RPMI8226 (cell line): ENCODE measurements around the gene RAB11FIP4.

Source experiments
- DNase-seq: peaks from one replicate; pipeline ENCODE4 v3.0.0-alpha.2; 2015

Gene RAB11FIP4

GRCh38 chr17:31388351-31388750 lies 3.1 kb upstream of the RAB11FIP4 start:
- no peak for DNase-seq

- peak; percentile 54 for DNase-seq
These were observed 2.5 kb upstream of the RAB11FIP4 start for GRCh38 chr17:31388770-31389656.

DNA sequence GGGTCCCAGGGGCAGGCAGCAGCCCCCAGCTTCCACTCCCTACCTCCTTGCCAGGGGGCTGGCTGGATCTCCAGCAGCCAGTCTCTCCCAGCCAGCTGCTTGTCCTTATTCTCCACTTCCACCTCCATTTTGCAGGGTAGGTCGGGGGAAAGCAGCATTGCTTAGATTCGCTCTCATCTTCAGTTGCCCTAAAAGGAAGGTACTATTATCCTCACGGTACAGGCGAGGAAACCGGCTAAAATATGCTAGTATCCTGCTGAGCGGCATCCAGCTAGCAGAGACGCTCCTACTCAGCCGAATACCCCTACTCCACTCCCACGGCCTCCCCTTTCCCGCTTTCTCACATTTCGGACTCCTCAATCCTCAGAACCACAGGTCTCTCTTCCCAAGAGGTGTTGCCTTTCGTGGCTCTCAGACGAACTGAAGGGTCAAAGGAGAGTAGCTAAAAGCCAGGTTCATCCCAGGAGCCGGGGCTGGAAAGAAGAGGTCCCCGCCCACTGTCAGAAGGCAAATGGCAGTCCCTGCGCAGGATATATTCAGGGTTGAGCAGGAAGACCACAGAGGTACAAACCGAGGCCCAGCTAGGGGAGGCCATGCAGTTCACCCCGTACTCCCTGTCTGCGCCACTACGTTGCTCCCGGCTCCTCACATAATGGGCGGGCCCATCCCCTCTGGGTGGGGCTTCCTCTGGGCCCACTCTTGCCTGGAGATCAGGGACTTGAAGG lies 1.7 kb upstream of the RAB11FIP4 start:
- DNase-seq = no peak

DNA sequence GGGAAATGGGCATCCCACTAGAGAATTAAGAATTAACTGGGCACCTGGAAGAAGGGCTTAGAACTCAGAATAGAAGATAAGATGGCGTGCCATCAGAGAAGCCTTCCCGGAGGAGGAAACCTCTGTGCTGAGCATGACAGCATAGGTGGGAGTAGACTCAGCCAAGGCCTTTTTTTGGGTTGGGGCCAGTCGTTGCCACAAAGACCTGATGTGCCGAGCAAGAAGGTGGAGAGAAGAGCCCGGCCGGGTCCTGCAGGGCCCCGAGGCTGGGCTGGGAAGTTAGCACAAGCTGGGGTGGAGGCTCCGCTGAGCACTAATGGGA lies 1.1 kb upstream of the RAB11FIP4 start:
- DNase-seq = no peak

DNA sequence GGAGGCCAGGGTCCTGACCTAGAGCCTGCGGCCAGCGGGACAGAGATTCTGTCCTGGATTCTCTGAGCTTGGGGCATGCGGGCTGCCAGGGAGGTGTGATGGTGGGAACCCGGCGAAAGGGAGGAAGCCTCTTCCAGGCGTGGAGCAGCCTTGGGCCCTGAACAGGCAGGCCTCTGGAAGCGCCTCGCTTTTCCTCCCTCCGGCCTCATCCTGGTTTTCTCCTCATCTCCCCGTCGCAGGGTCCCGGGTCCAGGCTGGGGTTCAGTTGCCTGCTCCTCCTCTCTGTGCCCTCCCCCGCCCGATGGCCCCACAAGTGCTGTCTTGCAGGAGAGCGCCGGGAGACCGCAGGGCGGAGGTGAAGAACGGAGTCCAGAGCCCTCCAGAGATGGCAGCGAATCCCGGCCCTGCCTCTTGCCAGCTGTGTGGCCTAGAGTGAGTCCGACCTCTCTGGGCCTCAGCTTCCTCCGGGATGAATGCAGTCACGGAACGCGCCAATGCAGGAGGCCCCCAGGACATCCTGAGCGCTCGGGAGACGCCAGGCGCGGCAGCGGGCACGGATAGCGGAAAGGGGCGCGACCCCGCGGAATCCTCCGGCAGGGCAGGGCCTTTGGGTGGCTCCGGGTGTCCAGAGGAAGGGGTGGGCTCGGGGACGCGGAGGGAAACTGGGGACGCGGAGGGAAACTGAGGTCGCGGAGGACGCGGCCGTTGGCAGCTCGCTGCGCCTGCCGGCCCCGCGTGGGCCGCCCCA lies 553 bp upstream of the RAB11FIP4 start:
- no peak for DNase-seq

DNA sequence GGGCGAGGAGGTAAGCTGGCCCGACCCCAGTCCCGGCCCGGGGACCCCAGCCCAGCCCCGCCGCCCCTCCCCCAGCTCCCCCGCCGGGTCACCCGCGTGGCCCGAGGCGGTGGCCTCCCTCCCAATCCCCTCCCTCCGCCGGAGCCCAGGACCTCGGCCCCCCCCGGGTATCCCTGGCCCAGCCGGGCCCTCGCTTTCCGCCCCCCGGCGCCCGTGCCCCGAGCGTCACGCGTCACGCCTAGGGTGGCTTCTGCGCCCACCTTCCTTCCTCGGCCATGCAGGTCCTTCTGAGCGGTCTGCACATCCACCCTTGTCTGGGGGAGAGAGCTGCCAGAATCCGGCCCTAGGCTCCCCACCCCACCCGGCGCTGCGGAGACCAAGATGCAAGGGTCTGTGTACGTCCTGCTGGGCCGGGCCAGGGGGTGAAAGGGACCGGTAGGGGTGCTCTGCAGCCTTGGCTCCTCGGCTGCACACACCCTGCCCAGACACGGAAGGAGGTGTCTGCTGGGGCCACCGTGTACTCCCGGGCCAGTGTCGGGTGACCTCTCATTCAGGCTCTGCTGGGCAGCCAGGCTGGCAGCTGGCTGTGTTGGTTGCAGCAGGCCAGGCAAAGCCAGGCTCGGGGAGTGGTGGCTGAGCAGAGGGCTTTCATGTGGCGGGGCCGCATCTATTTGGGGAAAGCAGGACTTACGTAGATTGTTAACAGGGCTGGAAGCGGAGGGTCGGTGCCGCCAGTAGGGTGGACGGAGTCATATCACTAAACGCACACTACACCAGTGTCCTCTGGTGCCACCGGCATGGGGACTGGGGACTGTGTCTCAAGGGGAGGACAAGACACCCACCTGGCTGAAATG lies 754 bp downstream of the RAB11FIP4 start:
- DNase-seq = no peak

GRCh38 chr17:31392856-31393748 lies 1.6 kb downstream of the RAB11FIP4 start:
- DNase-seq = no peak

- no peak for DNase-seq
These were observed 2.3 kb downstream of the RAB11FIP4 start for GRCh38 chr17:31393749-31394146.

- DNase-seq = peak; percentile 74
These were observed 3.1 kb downstream of the RAB11FIP4 start for GRCh38 chr17:31394544-31394943.

DNA sequence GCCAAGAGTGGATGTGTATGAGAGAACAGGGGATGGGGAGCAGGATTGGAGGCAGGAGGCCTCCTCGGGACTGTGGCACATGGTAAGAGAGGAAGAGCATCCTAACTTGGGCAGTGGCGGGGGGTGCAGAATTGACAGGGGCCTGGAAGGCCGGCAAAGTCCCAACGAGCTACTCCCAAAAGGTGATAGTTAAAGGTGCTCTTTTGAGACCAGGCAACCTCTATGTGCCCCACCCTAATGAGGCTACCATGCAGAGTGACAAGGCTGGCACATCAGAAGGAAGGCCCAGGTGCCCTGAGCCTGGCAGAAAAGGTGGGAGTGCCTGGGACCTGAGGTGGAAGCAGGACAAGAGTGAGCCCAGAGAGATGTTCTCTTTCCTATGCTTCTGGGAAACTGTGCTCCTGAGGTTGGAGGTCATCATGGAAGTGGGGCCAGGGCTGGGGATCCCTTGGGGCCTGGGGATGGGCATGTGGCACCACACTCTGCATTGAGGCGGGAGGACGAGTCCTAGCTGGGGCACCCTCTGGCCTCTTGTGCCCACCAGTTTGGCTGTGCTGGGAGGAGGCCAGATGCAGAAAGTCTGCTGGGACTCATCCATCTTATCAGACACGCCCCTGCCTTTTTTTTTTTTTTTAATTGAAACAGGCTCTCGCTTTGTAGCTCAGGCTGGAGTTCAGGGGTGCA lies 5.9 kb downstream of the RAB11FIP4 start:
- no peak for DNase-seq

- DNase-seq = no peak
These were observed 7.2 kb downstream of the RAB11FIP4 start for GRCh38 chr17:31398381-31399311.

GRCh38 chr17:31400481-31400950 lies 9.0 kb downstream of the RAB11FIP4 start:
- no peak for DNase-seq

GRCh38 chr17:31401456-31402254 lies 10.2 kb downstream of the RAB11FIP4 start:
- DNase-seq = no peak

DNA sequence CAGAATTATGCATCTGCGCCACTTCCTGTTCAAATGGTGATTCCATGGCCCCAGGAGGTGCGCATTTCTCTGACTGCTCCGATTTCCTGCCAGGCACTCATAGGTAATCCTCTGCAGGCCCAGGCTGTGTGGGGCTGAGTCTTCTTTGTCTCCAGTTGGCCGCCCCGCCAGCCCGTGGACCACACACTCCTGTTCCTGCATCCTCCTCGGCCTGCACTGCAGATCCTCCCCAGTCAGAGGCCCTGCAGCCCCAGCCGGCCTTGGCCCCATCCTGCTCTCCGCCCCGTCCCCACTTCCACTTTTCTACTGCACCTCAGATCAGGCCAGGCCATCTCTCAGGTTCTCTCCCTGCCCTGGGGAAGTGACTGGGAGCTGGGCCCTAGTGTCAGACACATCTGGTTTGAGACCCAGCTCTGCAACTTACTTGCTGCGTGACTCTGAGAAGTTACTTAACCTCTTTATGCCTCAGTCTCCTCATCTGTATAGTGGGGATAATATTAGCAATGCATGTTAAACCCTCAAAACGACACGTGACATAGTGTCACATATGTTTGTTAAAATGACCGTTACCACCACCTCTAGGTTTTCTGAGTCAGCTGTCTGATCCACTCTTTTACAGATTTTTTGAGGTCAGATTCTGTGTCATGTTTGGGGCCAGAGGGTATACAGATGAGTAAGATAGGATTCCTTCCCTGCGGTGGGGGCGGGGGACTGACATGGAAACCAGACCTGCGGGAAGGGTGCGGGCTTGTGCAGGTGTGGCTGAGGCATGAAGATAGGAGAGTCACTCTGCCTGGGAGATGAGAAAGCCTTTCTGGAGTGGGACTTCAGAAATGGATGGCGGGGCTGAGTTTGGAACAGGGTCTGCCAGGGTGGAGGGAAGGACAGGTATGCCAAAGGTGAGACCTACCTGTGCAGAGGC lies 12.8 kb downstream of the RAB11FIP4 start:
- no peak for DNase-seq

- peak; percentile 33 for DNase-seq
These were observed 14.5 kb downstream of the RAB11FIP4 start for GRCh38 chr17:31405890-31406371.

DNA sequence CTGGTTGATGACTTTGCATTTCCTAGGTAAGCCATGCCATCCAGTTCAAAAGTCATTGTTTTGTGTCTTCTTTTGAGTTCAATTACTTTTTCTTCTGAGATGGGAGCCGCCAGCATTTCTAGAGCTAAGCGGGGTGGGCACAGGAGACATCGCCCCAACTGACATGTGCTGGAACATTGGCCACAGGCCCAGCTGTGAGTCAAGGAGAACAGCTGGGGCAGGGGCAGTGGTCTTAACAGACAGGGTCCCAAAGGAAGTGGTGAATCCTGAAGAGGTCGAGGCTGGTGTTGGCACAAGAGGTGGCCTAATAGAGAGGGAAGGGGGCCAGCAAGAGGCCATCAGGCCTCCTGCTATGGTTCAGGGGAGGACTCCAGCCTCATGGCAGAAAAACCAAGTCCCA lies 17.1 kb downstream of the RAB11FIP4 start:
- DNase-seq = no peak

GRCh38 chr17:31411707-31412285 lies 20.3 kb downstream of the RAB11FIP4 start:
- no peak for DNase-seq
